Measurements from ENCODE around the gene ASPG. TPM values are rescaled to one million over a fixed set of nuclear protein-coding genes. Genes with fewer than 3 reads are reported as not detected.

ASPG gene
- polyA plus RNA-seq (2013, experiment 1 of 2), result 0.55 TPM
- polyA plus RNA-seq (2013, experiment 2 of 2), result 0.32 TPM

DNA sequence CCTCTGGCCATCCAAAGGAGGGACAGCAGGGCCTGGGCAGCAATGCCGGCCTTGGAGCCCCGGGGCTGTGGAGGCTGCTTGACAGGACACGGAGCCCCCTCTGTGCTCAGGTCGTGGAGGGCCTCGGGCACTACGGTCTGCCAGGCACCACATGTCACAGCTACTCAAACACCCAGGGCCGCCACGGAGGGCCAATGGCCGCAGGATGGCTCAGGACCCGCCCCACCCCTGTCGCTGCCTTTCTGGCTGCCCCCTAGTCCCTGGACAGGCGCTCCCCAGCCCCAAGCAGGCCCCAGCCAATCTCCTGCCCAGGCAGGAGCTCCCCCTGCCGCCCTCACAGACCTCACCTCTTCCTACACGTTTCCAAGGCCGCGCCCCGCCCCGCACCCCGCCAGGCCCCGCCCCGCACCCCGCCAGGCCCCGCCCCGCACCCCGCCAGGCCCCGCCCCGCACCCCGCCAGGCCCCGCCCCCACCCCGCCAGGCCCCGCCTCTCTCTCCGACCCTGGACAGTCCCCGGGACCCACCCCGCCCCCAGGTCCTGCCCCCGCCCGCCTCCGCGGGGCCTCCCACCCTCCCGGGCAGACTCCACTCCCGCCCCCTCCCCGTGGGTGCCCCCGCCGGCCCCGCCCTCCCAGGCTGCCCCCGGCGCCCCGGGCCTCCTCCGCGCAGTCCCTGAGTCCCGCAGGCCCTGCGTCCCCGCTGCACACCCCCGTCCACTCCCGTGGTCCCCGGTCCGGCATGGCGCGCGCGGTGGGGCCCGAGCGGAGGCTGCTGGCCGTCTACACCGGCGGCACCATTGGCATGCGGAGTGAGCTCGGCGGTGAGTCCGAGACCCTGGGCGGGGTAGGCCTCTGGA is at the start of gene ASPG:
TSS of gene ASPG (plus strand) at position 669 of the 857 bp plus-strand sequence. CDS start at position 740, 71 bp downstream.
- H3K27me3 ChIP-seq (ENCODE audit: insufficient read depth, low read length), result peaks cover 9% of the 10 kb centered on the region
- H3K9me3 ChIP-seq (ENCODE audit: insufficient read depth, low read depth, low read length), result no peaks in the 10 kb centered on the region
- no peak within 1 kb of the TSS for H3K9ac ChIP-seq (ENCODE audit: low read depth, low read length)
- WGBS, result 87% methylated on average over 54 of the region's 70 CpGs
- H3K27ac ChIP-seq (ENCODE audit: low read depth, low read length), result no peak within 1 kb of the TSS
- H3K4me1 ChIP-seq (ENCODE audit: insufficient read depth, low read length), result no peaks in the 10 kb centered on the region
- H3K36me3 ChIP-seq (ENCODE audit: insufficient read depth, low read length), result no peaks in the 10 kb centered on the region
- peak within 1 kb of the TSS; percentile 43 for H3K4me3 ChIP-seq (ENCODE audit: low read length)

DNA sequence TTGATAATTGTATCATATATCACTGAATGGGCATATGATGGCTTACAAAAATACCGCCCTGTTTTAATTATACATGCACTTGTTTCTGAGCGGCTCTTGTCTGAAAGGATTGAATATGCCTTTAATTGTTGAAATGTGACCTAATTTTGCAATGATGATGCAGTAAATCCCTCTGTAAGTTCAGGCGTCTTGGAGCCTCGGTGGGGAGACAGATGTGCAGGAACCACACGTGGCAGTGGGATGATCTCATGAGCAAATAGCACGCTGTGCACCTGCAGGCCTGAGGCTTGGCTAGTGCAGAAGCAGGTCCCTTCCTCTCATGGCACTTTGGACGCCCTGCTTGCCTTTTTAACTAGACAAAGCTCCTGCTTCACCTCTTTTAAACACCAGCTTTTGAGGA is 49.3 kb upstream of the ASPG start:
- Histone ChIP-seq H3K4me1 (ENCODE audit: insufficient read depth, low read length) (no peaks in the 10 kb centered on the region), H3K9me3 (ENCODE audit: insufficient read depth, low read depth, low read length) (no peaks in the 10 kb centered on the region), H3K27ac (ENCODE audit: low read depth, low read length) (no peak overlapping the region), H3K36me3 (ENCODE audit: insufficient read depth, low read length) (no peaks in the 10 kb centered on the region), H3K4me3 (ENCODE audit: low read length) (no peak overlapping the region), H3K27me3 (ENCODE audit: insufficient read depth, low read length) (no peaks in the 10 kb centered on the region), H3K9ac (ENCODE audit: low read depth, low read length) (no peak overlapping the region)
- WGBS, result 90% methylated on average over 7 of the region's 7 CpGs

DNA sequence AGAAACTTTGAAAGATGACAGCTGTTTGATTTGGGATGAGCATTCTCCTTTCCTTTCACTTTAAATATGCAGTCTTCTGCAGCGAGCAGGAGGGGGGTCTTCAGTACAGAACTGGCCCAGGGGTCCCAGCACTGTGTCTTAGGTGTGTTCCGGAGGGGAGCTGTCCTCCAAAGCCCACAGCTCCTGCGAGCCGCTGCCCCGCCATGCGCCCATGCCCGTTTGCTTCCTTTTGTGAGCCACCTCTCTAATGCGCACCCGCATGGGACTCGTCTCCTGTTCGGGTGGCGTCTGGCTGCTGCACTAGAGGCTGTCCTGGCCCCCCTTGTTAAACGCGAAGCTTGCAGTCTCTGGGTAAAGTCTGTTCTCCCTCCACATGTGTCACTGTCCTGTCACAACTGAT is 48.4 kb upstream of the ASPG start:
- Histone ChIP-seq H3K4me3 (ENCODE audit: low read length) (no peak overlapping the region), H3K4me1 (ENCODE audit: insufficient read depth, low read length) (no peaks in the 10 kb centered on the region), H3K36me3 (ENCODE audit: insufficient read depth, low read length) (no peaks in the 10 kb centered on the region), H3K9ac (ENCODE audit: low read depth, low read length) (no peak overlapping the region), H3K27ac (ENCODE audit: low read depth, low read length) (no peak overlapping the region), H3K27me3 (ENCODE audit: insufficient read depth, low read length) (no peaks in the 10 kb centered on the region), H3K9me3 (ENCODE audit: insufficient read depth, low read depth, low read length) (no peaks in the 10 kb centered on the region)
- WGBS, result 84% methylated on average over 14 of the region's 14 CpGs

DNA sequence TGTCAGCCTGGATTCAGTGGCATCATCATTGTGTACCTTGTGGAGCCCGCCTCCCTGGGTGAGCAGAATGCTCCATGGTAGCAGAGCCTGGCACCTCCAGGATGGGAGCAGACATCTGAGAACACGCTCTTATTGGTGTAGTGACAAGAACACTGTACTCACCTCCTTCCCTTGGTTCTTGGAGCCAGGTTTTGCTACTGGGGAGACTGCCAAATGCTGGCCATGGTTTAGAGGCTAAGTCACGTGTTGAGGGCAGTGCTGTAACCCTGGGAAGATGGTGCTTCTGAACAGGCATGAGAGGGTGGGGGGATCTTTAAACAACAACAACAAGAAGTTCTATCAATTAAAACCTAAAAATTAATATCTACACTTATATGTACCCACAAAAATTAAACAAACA is 47.6 kb upstream of the ASPG start:
- whole genome bisulfite sequencing, result 92% methylated on average over 3 of the region's 3 CpGs
- H3K36me3 ChIP-seq (ENCODE audit: insufficient read depth, low read length), result no peaks in the 10 kb centered on the region
- no peaks in the 10 kb centered on the region for H3K9me3 ChIP-seq (ENCODE audit: insufficient read depth, low read depth, low read length)
- H3K27me3 ChIP-seq (ENCODE audit: insufficient read depth, low read length), result no peaks in the 10 kb centered on the region
- H3K27ac ChIP-seq (ENCODE audit: low read depth, low read length), result no peak overlapping the region
- H3K4me3 ChIP-seq (ENCODE audit: low read length), result no peak overlapping the region
- no peaks in the 10 kb centered on the region for H3K4me1 ChIP-seq (ENCODE audit: insufficient read depth, low read length)
- no peak overlapping the region for H3K9ac ChIP-seq (ENCODE audit: low read depth, low read length)

DNA sequence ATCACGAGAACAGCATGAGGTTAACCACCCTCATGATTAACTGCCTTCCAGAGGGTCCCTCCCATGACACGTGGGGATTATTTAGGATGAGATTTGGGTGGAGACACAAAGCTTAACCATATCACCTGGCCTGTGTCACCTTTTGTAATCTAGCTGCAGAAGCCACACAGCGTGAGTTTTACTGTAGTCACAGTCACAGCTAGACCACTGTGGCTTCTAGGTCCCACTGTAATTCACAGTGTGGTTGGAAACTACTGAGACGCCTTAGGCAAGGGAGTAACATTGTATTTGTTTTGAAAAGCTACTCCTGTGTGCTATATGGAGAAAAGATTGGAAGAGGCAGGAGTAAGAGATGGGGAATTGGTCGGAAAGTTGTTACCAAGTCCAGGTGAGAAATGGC is 46.3 kb upstream of the ASPG start:
- H3K4me3 ChIP-seq (ENCODE audit: low read length), result no peak overlapping the region
- H3K4me1 ChIP-seq (ENCODE audit: insufficient read depth, low read length), result no peaks in the 10 kb centered on the region
- 92% methylated on average over 3 of the region's 5 CpGs for WGBS
- no peaks in the 10 kb centered on the region for H3K9me3 ChIP-seq (ENCODE audit: insufficient read depth, low read depth, low read length)
- no peaks in the 10 kb centered on the region for H3K27me3 ChIP-seq (ENCODE audit: insufficient read depth, low read length)
- H3K36me3 ChIP-seq (ENCODE audit: insufficient read depth, low read length), result no peaks in the 10 kb centered on the region
- no peak overlapping the region for H3K9ac ChIP-seq (ENCODE audit: low read depth, low read length)
- no peak overlapping the region for H3K27ac ChIP-seq (ENCODE audit: low read depth, low read length)

DNA sequence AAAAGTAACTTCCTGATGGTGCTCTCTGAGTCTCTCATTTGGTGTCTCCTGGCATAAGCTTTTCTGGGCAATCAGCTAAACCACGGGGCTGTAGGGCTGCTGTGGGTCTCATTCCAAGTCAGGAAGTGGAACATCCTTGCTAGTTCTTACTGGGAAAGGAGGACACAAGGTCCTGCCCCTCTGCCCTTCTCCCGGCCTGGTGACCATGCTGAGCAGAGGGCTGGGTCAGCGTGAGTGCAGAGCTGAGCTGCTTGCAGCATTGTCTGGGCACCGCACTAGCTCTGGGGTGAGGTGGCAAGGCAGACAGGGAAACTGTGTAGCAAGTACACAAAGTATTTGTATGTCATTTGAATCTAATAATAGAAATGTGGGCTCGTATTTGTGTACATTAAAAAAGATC is 45.0 kb upstream of the ASPG start:
- no peaks in the 10 kb centered on the region for H3K27me3 ChIP-seq (ENCODE audit: insufficient read depth, low read length)

DNA sequence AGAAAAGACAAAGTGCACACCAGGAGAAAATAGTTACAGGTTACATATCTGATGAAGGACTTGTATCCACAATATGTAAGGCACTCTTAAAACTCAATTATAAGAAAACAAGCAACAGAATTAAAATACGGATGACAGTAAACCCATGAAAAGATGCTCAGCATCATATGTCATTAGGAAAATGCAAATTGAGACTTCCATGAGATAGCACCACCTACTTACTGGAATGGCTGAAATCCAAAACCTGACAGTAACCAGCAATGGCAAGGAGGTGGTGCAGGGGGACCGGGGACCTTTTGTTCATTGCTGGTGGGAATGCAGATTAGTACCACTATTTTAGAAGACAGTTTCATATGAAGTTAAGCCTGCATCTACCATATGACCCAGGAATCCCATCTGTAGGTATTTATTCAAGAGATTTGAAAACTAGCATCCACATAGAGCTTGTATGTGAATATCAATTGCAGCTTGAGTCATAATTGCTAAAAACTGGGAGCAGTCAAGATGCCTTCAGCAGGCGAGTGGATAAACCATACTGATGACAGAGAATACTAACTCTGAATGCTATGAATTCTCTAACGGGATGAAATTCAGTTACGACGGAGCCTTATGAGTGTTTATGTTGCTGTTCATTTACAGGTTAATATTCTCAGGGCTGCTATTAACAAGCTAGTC is 43.9 kb upstream of the ASPG start:
- Histone ChIP-seq H3K36me3 (ENCODE audit: insufficient read depth, low read length) (no peaks in the 10 kb centered on the region), H3K27me3 (ENCODE audit: insufficient read depth, low read length) (no peaks in the 10 kb centered on the region), H3K27ac (ENCODE audit: low read depth, low read length) (no peak overlapping the region), H3K9me3 (ENCODE audit: insufficient read depth, low read depth, low read length) (no peaks in the 10 kb centered on the region), H3K9ac (ENCODE audit: low read depth, low read length) (no peak overlapping the region), H3K4me1 (ENCODE audit: insufficient read depth, low read length) (no peaks in the 10 kb centered on the region), H3K4me3 (ENCODE audit: low read length) (no peak overlapping the region)
- 92% methylated on average over 6 of the region's 6 CpGs for WGBS

More for the DNA sequence above, 45.0 kb upstream of the ASPG start:
- Histone ChIP-seq H3K4me1 (ENCODE audit: insufficient read depth, low read length) (no peaks in the 10 kb centered on the region), H3K4me3 (ENCODE audit: low read length) (no peak overlapping the region), H3K36me3 (ENCODE audit: insufficient read depth, low read length) (no peaks in the 10 kb centered on the region), H3K9ac (ENCODE audit: low read depth, low read length) (no peak overlapping the region), H3K9me3 (ENCODE audit: insufficient read depth, low read depth, low read length) (no peaks in the 10 kb centered on the region), H3K27ac (ENCODE audit: low read depth, low read length) (no peak overlapping the region)
- WGBS, result 54% methylated on average over 4 of the region's 5 CpGs

DNA sequence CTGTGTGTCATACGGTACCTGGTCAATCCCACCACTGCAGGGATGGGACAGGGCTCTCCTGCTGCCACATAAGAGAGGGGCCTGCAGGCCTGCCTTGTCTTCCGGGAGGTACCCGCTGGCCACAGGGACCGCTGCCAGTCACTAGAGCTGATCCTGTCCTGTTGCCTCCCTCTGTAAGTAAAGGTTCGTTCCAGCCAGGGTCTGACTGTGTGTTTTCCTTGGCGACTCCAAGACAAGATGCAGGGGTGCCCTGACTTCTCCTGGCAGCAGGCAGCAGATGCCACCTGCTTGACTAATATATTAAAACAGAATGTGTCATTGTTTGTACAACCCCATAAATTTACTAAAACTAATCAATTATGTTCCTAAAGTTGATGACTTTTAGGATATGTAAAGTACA is 41.5 kb upstream of the ASPG start:
- no peak overlapping the region for H3K4me3 ChIP-seq (ENCODE audit: low read length)
- H3K9me3 ChIP-seq (ENCODE audit: insufficient read depth, low read depth, low read length), result no peaks in the 10 kb centered on the region
- H3K27ac ChIP-seq (ENCODE audit: low read depth, low read length), result no peak overlapping the region
- H3K9ac ChIP-seq (ENCODE audit: low read depth, low read length), result no peak overlapping the region
- no peaks in the 10 kb centered on the region for H3K4me1 ChIP-seq (ENCODE audit: insufficient read depth, low read length)
- no peaks in the 10 kb centered on the region for H3K27me3 ChIP-seq (ENCODE audit: insufficient read depth, low read length)
- WGBS, result 92% methylated on average over 6 of the region's 6 CpGs
- H3K36me3 ChIP-seq (ENCODE audit: insufficient read depth, low read length), result no peaks in the 10 kb centered on the region

DNA sequence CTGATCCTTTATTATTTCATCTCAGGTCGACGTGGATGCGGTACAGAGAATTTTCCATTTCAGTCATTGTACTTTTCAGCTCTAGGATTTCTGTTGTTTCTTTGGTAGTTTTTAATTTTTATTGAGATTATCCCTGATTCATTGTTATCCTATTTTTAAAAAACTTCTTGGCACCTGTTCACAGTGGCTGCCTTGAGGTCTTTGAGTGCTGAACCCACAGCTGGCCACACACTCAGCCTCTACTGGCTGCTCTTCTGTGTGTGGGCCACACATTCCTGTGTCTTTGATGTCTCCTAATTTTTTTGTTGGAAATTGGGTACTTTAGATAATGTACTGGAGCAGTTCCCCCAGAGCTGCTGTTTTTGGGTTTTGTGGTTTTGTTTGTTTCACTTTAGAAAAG is 37.7 kb upstream of the ASPG start:
- no peaks in the 10 kb centered on the region for H3K9me3 ChIP-seq (ENCODE audit: insufficient read depth, low read depth, low read length)
- H3K4me3 ChIP-seq (ENCODE audit: low read length), result no peak overlapping the region
- 100% methylated on average over 3 of the region's 3 CpGs for WGBS

DNA sequence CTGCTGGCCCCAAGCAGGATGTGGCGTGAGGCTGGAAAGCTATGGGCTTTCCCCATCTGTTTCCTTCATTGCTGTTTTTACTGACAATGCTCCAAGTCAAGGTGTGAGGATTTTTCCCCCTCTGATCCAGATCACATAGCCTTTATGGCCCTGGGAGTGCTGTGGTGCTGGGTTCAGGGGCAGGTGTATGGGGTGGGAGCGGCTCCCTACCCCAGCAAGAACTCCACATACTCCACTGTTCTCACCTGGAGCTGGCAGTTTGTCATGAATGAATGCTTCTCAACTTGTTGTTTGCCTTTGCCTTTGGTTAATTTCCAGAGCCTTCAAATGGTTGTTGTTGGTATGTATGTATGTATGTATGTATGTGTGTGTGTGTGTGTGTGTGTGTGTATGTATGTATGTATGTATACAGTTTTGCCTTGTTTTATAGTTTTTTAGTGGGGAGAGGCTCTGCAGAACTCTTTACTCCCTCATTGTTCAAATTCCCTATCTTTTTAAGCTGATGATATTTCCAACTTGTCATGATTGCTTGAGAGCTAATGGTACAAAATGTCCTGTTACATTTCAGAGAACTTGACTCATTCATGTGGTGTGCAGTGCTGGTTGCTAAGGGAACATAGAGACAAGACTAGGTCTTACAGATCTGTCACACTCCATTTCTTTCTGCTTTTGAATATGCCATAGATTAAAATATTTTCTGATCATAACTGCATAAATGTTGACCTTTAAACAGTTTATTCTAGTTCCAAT is 36.6 kb upstream of the ASPG start:
- no peaks in the 10 kb centered on the region for H3K9me3 ChIP-seq (ENCODE audit: insufficient read depth, low read depth, low read length)
- H3K4me3 ChIP-seq (ENCODE audit: low read length), result no peak overlapping the region
- H3K27ac ChIP-seq (ENCODE audit: low read depth, low read length), result no peak overlapping the region
- H3K4me1 ChIP-seq (ENCODE audit: insufficient read depth, low read length), result no peaks in the 10 kb centered on the region
- no peak overlapping the region for H3K9ac ChIP-seq (ENCODE audit: low read depth, low read length)
- no peaks in the 10 kb centered on the region for H3K36me3 ChIP-seq (ENCODE audit: insufficient read depth, low read length)
- no peaks in the 10 kb centered on the region for H3K27me3 ChIP-seq (ENCODE audit: insufficient read depth, low read length)
- 98% methylated on average over 2 of the region's 2 CpGs for WGBS

More for the DNA sequence above, 37.7 kb upstream of the ASPG start:
- H3K27ac ChIP-seq (ENCODE audit: low read depth, low read length), result no peak overlapping the region
- no peaks in the 10 kb centered on the region for H3K4me1 ChIP-seq (ENCODE audit: insufficient read depth, low read length)
- H3K27me3 ChIP-seq (ENCODE audit: insufficient read depth, low read length), result no peaks in the 10 kb centered on the region
- no peaks in the 10 kb centered on the region for H3K36me3 ChIP-seq (ENCODE audit: insufficient read depth, low read length)
- no peak overlapping the region for H3K9ac ChIP-seq (ENCODE audit: low read depth, low read length)

Measured in HUES64 (cell line).